Common myeloid progenitor, CD34-positive (primary cell): ENCODE data around the gene YARS1.

Source experiments
- CTCF ChIA-PET: fragments of 350-600 bp; sonication (Branson Sonifier 250); formaldehyde crosslinking; loops from one replicate; lab custom pipeline; 2021; ENCODE audit warnings: antibody characterized with exemption; lab: Charles Lee
- POLR2A ChIA-PET: fragments of 350-600 bp; sonication (Branson Sonifier 250); formaldehyde crosslinking; loops from one replicate; lab custom pipeline; 2021; ENCODE audit warnings: antibody characterized with exemption; lab: Charles Lee
- DNase-seq, 3 donors: peaks; one replicate each; pipeline versions ENCODE4 v3.0.0 to v3.0.0-alpha.2; 2013
- H3K27ac ChIP-seq, 2 experiments: 1 replicate in 1 of 2; 2 replicates in 1 of 2; pipeline ENCODE4 v1.7.0; 2013; ENCODE audit warnings: inconsistent platforms in 2 of 2, low read length in 2 of 2, mild to moderate bottlenecking in 2 of 2, low read depth in 1 of 2, moderate library complexity in 1 of 2; ENCODE audit not compliant: severe bottlenecking in 2 of 2, insufficient read depth in 1 of 2, poor library complexity in 1 of 2
- H3K27me3 ChIP-seq, 5 experiments: replicated peaks in 2 of 5; 1 replicate in 3 of 5; 2 replicates in 2 of 5; pipeline versions ENCODE4 v1.6.1 to v1.7.0; 2013; ENCODE audit warnings: low read length in 4 of 5, mild to moderate bottlenecking in 2 of 5, moderate library complexity in 2 of 5, inconsistent platforms in 1 of 5; ENCODE audit not compliant: insufficient read depth in 5 of 5, control insufficient read depth in 4 of 5
- H3K36me3 ChIP-seq, 4 experiments: 1 replicate in 2 of 4; 2 replicates in 2 of 4; pipeline versions ENCODE4 v1.6.1 to v1.7.0; 2013; ENCODE audit warnings: low read length in 3 of 4, control low read depth in 1 of 4, mild to moderate bottlenecking in 1 of 4; ENCODE audit not compliant: control insufficient read depth in 4 of 4, insufficient read depth in 4 of 4
- H3K4me1 ChIP-seq, 4 experiments: 1 replicate in 3 of 4; 2 replicates in 1 of 4; pipeline versions ENCODE4 v1.6.1 to v1.7.1; 2013; ENCODE audit warnings: low read length in 3 of 4, mild to moderate bottlenecking in 3 of 4, control low read depth in 1 of 4, inconsistent platforms in 1 of 4, moderate library complexity in 1 of 4; ENCODE audit not compliant: control insufficient read depth in 4 of 4, insufficient read depth in 4 of 4; ENCODE audit errors: control extremely low read depth in 1 of 4
- H3K4me3 ChIP-seq, 7 experiments: 1 replicate in 4 of 7; 2 replicates in 3 of 7; pipeline versions ENCODE4 v1.5.1 to v1.7.0; 2013; ENCODE audit warnings: mild to moderate bottlenecking in 7 of 7, low read length in 6 of 7, moderate library complexity in 6 of 7, inconsistent platforms in 2 of 7, low read depth in 2 of 7, control low read depth in 1 of 7; ENCODE audit not compliant: insufficient read depth in 4 of 7, control insufficient read depth in 1 of 7; ENCODE audit errors: extremely low read depth in 1 of 7
- H3K9me3 ChIP-seq, 5 experiments: 1 replicate in 4 of 5; 2 replicates in 1 of 5; pipeline versions ENCODE4 v1.6.1 to v1.7.1; 2013; ENCODE audit warnings: low read length in 4 of 5, mild to moderate bottlenecking in 2 of 5, inconsistent platforms in 1 of 5, low read depth in 1 of 5, moderate library complexity in 1 of 5; ENCODE audit not compliant: control insufficient read depth in 4 of 5, insufficient read depth in 2 of 5; ENCODE audit errors: control extremely low read depth in 1 of 5
- WGBS: methylation state at CpG from one replicate; pipeline ENCODE4 v1.1.5; 2013; ENCODE audit not compliant: insufficient coverage; 5-methylcytosine and 5-hydroxymethylcytosine counted together

The YARS1 gene

DNA sequence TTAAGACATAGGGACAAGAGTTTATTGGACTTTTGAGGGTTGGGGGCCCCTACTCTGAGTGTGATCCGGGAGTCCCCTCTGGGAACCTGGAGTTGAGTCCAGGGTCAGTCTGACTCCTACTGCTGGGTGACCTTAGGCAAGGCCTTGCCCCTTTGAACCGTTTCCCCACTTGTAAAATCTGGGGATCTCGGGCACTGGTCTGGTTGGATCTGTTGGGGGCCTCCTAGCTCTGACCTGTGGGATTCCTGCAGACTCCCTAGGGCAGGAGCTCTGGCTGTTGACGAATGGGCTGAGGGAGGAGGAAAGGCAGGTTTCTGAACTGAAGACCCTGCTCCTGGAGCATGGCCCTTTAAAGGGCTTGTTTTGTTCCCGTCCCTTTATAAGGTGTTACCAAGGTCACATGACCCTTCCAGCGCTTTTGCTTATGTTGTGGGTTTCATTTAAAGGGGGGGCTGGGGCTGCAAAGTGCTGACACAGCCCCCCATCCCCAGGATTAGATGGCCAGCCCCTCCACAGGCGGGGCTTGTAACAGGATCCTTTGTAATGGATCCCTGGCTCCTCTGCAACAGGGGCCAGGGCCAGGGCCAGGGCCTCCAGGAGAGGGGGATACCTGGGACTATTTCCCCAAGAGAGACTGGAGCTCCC, 50.7 kb downstream of the YARS1 start:
- no peaks in the 10 kb centered on the region for H3K9me3 ChIP-seq
- H3K4me3 ChIP-seq: no peak overlapping the region
- H3K27ac ChIP-seq: no peak overlapping the region
- no peak for DNase-seq
- peaks cover 0 to 32% (median 10%) of the 10 kb centered on the region in 4 experiments for H3K4me1 ChIP-seq
- H3K36me3 ChIP-seq: peaks cover 0 to 22% (median 15%) of the 10 kb centered on the region in 4 experiments
- CTCF ChIA-PET: interaction anchor here (1.3 to 11.8 kb wide), 2 partner anchors 51 to 320 kb away, joined by 3 to 210 read pairs; no protein-coding TSS in a partner anchor
- no peaks in the 10 kb centered on the region for H3K27me3 ChIP-seq
- WGBS: 84% methylated on average over 6 of the region's 7 CpGs
- POLR2A ChIA-PET: no interaction called here

- no peaks in the 10 kb centered on the region for H3K27me3 ChIP-seq
- CTCF ChIA-PET: interaction anchor here (1.3 kb wide), 2 partner anchors 9 to 321 kb away, joined by 3 to 4 read pairs; no protein-coding TSS in a partner anchor
- peaks cover 0 to 39% (median 17%) of the 10 kb centered on the region in 4 experiments for H3K4me1 ChIP-seq
- DNase-seq: no peak
- 96% methylated on average over 5 of the region's 27 CpGs for WGBS
- POLR2A ChIA-PET: no interaction called here
- H3K9me3 ChIP-seq: no peaks in the 10 kb centered on the region
- H3K27ac ChIP-seq: no peak overlapping the region
- H3K36me3 ChIP-seq: peaks cover 0 to 22% (median 15%) of the 10 kb centered on the region in 4 experiments
- no peak overlapping the region for H3K4me3 ChIP-seq
Observed at GRCh38 chr1:32765570-32766327, 51.4 kb downstream of the YARS1 start.

DNA sequence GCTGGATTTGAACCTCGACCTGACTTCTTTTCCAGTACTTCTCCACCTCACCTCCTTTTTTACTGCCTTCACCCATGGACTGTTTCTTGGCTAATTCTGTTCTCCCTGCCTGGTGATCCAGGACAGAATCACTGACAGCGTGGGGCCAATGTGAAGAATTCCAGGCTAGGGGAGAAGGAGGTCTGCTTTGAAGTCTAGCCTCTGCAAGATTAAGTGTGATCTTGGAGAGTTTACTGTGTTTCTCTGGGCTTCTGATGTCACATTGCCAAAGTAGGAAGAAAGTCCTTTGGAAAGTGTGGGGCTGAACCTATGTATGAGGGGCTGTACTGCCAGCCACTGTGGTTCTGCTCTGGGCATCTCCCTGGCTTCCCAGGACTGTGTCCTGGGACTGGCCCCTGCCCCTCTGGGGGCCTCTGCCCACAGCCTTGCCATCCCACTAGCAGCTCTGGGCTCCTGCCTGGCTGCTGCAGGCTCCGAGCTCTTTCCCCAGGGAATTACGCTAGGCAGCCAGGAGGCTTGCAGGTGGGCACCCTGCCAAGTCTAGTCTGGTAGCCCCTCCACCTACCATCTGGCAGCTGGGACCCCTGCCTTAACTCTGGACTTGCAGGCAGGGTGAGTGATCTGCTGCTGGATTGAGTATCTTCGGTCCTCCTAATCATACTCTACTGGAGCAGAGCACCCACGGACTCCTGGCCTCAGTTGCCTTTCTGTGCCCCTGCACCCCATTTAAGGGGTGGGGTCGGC, 52.2 kb downstream of the YARS1 start:
- no peak for DNase-seq
- H3K4me1 ChIP-seq: peaks cover 0 to 44% (median 20%) of the 10 kb centered on the region in 4 experiments
- no peaks in the 10 kb centered on the region for H3K27me3 ChIP-seq
- 97% methylated on average over 4 of the region's 7 CpGs for WGBS
- H3K9me3 ChIP-seq: no peaks in the 10 kb centered on the region
- no peak overlapping the region for H3K4me3 ChIP-seq
- ChIA-PET CTCF (interaction anchor here (0.9 to 4.0 kb wide), 3 partner anchors 10 to 53 kb away, joined by 3 to 20 read pairs (median 4); no protein-coding TSS in a partner anchor), POLR2A (no interaction called here)
- no peak overlapping the region for H3K27ac ChIP-seq
- peaks cover 0 to 16% (median 9%) of the 10 kb centered on the region in 4 experiments for H3K36me3 ChIP-seq

- CTCF ChIA-PET: interaction anchor here (1.0 to 4.0 kb wide), 3 partner anchors 10 to 51 kb away, joined by 3 to 31 read pairs (median 20); no protein-coding TSS in a partner anchor
- DNase-seq: no peak
- POLR2A ChIA-PET: no interaction called here
- H3K9me3 ChIP-seq: no peaks in the 10 kb centered on the region
- 95% methylated on average over 2 of the region's 5 CpGs for WGBS
- no peak overlapping the region for H3K4me3 ChIP-seq
- no peak overlapping the region for H3K27ac ChIP-seq
- peaks cover 0 to 5% (median 2%) of the 10 kb centered on the region in 4 experiments for H3K36me3 ChIP-seq
- H3K4me1 ChIP-seq: peaks cover 0 to 52% (median 28%) of the 10 kb centered on the region in 4 experiments
- H3K27me3 ChIP-seq: no peaks in the 10 kb centered on the region
Observed at GRCh38 chr1:32763221-32763620, 53.9 kb downstream of the YARS1 start.

DNA sequence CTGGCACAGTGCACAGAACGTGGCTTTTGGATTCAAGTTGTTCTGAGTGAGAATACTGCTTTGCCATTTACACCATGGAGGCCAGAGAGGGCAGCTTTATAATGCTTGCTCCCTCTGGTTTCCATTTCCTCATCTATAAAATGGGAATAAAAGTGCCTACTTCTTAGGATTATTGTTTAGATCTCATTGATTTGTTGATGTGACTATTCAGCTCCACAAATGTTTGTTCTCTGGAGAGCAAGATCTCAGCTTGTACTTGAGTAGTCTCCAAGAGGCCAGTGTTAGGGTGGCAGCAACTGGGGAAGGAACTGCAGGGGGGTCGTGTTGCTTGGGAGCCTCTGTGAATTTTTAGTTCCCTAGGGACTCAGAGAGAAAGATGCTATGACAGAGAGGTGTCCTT, 55.2 kb downstream of the YARS1 start:
- POLR2A ChIA-PET: interaction anchor here (1.2 kb wide), 1 partner anchor 50 kb away, joined by 3 read pairs; no protein-coding TSS in a partner anchor
- no peak for DNase-seq
- H3K27me3 ChIP-seq: no peaks in the 10 kb centered on the region
- H3K4me3 ChIP-seq: no peak overlapping the region
- H3K36me3 ChIP-seq: peaks cover 0 to 2% (median 0%) of the 10 kb centered on the region in 4 experiments
- H3K4me1 ChIP-seq: peaks cover 0 to 48% (median 30%) of the 10 kb centered on the region in 4 experiments
- CTCF ChIA-PET: interaction anchor here (0.6 to 4.0 kb wide), 8 partner anchors 11 to 336 kb away, joined by 3 to 31 read pairs (median 3); no protein-coding TSS in a partner anchor
- peak overlapping the region in 1 of 2 experiments; percentile 27 for H3K27ac ChIP-seq
- no peaks in the 10 kb centered on the region for H3K9me3 ChIP-seq
- no CpG with 5 or more reads among the region's 2 CpGs for WGBS

DNA sequence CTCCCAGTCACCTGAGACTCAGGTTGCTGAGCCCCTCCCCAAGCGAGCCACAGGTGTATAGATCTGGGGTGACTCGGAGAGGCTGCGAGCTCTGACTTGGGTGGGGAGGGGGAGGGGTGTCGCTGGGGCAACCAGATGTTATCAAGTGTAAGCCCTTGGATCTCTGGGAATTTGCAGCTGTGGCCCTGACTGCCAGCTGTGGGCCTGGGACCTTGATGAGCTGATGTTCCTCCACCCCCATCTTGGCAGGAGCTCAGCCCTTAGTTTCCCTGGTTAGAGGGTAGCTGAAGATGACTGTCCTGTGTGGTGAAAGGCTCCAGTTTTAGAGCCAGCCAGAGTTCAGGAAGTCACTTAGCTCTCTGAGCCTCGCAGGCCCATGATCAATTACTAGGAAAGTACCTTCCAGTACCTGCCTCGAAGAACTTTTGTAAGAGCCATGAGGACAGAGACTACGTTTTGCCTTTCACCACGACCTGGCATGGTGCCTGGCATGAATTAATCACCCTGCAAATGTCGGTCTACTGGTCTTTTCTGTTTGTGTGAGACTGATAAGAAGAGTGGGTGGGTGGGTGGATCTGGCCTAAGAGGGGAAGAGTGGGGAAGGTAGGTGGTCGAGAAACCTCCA, 55.8 kb downstream of the YARS1 start:
- WGBS: 20% methylated on average over 8 of the region's 10 CpGs
- Histone ChIP-seq H3K4me3 (peak overlapping the region in 1 of 7 experiments; percentile 7), H3K36me3 (peaks cover 0 to 2% (median 0%) of the 10 kb centered on the region in 4 experiments), H3K4me1 (peaks cover 0 to 44% (median 29%) of the 10 kb centered on the region in 4 experiments), H3K27ac (peak overlapping the region in 1 of 2 experiments; percentile 27), H3K9me3 (no peaks in the 10 kb centered on the region), H3K27me3 (no peaks in the 10 kb centered on the region)
- POLR2A ChIA-PET: interaction anchor here (1.2 kb wide), 1 partner anchor 49 kb away, joined by 3 read pairs; no protein-coding TSS in a partner anchor
- CTCF ChIA-PET: interaction anchor here (0.5 to 4.0 kb wide), 8 partner anchors 12 to 115 kb away, joined by 3 to 31 read pairs (median 3); no protein-coding TSS in a partner anchor
- DNase-seq: peak; percentile 61 to 86 (median 85)
